NCI-H1436 treated with DMSO at 0.1 percent for 48 hours (cell line): ENCODE results near the gene MIR17HG.

ENCODE experiments used
- DNase-seq: peaks from one replicate; lab custom pipeline; 2025; lab: John Stamatoyannopoulos, UW

MIR17HG gene

GRCh38 chr13:91368676-91369440 is 21.4 kb downstream of the MIR17HG start:
- no peak for DNase-seq

- no peak for DNase-seq
Measured at GRCh38 chr13:91369441-91369831, 21.9 kb downstream of the MIR17HG start.

GRCh38 chr13:91370501-91370900 is 23.0 kb downstream of the MIR17HG start:
- no peak for DNase-seq

GRCh38 chr13:91372911-91373310 is 25.4 kb downstream of the MIR17HG start:
- no peak for DNase-seq

- no peak for DNase-seq
Measured at GRCh38 chr13:91375116-91375729, 27.7 kb downstream of the MIR17HG start.

GRCh38 chr13:91381371-91381770 is 33.9 kb downstream of the MIR17HG start:
- no peak for DNase-seq

- no peak for DNase-seq
Measured at GRCh38 chr13:91383836-91384235, 36.3 kb downstream of the MIR17HG start.

- DNase-seq = no peak
Measured at GRCh38 chr13:91384896-91385295, 37.4 kb downstream of the MIR17HG start.

- DNase-seq = no peak
Measured at GRCh38 chr13:91389186-91389585, 41.7 kb downstream of the MIR17HG start.

GRCh38 chr13:91397595-91397994 is 50.1 kb downstream of the MIR17HG start:
- no peak for DNase-seq

GRCh38 chr13:91398413-91399188 is 51.1 kb downstream of the MIR17HG start, which contains the start of gene GPC5:
Gene GPC5, plus strand, starts transcription at chr13:91398621.
- DNase-seq = no peak

- DNase-seq = no peak
Measured at GRCh38 chr13:91399189-91400062, 51.9 kb downstream of the MIR17HG start.

- no peak for DNase-seq
Measured at GRCh38 chr13:91400063-91400399, 52.5 kb downstream of the MIR17HG start.

GRCh38 chr13:91400671-91401070 is 53.2 kb downstream of the MIR17HG start:
- no peak for DNase-seq

GRCh38 chr13:91401920-91402319 is 54.4 kb downstream of the MIR17HG start:
- DNase-seq = no peak
